GM21825 (cell line): ENCODE data around the gene PAPPA.

Experiments used
- ATAC-seq: cut with Tn5 transposase; IDR thresholded peaks from one replicate; pipeline ENCODE4 v1.9.1; 2021; ENCODE audit warnings: mild to moderate bottlenecking, moderate library complexity; ENCODE audit not compliant: unreplicated experiment

The PAPPA gene

DNA sequence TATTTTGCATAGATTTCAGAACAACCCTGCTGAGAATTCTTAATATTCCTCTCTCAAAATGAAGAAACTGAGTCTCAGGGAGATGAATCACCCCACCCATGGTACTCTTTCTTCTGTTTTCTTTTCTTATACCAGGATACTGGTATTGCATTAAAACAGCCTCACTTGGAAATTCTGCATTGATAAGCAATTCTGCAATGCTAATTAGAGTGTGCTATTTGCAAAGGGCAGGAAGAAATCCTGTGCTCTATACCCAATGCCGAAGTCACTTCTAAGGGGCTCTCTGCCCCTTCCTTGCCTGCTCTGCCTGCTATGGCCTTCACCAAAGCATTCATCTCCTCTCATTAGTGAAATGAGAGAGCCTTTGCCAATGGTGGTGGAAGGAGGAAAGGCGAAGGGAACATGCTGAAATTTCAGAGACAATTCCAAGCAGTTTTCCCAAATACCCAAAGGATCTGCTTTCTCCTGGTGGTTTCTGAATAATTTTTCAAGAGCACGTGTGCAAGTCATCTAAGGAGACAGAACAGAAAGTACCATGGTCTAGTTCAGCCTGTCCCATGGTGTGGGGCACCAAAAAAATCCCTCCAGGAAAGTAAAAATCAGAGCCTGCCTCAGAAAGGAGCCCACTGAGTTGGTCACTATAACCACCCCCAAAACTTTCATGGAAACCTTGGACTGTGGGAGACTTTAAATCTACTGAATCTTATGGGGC is 156.5 kb downstream of the PAPPA start:
- ATAC-seq, result no peak

- ATAC-seq, result no peak
Measured at GRCh38 chr9:116312221-116312620, 158.6 kb downstream of the PAPPA start.

GRCh38 chr9:116313638-116314037 is 160.0 kb downstream of the PAPPA start:
- ATAC-seq, result no peak

GRCh38 chr9:116316246-116316645 is 162.7 kb downstream of the PAPPA start:
- no peak for ATAC-seq

DNA sequence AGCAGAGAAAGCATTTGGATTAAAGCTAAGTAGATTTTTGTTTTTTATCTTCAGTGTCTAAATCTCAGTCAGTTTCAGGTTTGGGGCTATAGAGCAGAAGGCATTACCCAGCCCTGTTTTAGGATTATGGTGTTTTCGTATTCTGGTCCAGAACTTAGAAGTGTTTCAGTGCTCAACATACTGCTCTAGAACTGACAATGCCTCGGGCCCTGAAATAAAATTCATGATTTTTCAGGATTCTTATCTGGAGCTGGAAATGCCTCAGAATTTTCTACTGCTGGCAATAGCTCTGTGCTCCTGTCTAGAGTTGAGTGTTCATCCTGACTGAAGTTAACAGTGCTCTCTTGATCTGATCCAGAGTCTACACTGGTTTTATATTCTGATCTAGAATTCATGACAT is 163.9 kb downstream of the PAPPA start:
- ATAC-seq, result no peak

DNA sequence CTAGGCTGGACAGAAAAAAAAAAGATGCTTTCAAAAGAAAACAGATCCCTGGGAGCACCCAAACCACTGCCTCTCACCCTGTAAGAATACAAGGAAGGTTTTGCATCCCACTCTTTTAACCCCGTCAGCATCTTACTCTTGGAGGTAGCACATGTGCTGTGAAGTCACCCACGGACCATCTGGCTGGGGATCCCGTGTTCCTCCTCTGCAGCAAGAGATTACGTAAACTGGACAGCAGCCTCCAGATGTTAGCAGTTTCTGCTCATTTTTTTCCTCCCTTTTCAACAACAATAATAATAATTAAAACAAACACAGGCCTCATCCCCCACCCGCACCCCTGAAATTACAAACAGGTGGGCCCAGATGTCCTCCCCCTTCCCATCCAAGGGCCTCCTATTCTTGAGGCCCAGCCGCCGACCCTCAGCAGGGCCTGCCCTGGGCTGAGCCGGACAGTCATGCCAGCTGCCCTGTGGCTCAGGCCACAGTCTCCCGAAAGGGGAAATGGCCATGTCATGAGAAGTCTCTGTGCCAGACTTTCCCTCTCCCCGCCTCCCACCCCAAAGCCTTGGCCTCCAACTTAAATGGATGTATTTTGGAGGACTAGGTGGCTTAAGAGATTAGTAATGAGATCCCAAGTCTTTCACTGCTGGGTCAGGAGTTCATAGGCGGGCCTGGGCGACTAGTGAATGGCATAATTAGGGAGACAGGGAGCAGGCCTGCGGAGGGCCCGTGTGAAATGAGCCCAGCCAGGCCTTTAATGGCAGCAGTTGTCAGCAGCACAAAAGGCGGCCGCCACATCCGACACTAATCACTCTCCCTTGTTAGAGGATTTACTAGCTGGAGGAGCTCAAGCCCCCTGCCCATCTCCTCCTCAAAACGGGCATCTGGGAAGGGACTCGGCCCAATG is 165.1 kb downstream of the PAPPA start:
- ATAC-seq, result no peak

GRCh38 chr9:116319480-116319879 is 165.9 kb downstream of the PAPPA start:
- ATAC-seq, result no peak

DNA sequence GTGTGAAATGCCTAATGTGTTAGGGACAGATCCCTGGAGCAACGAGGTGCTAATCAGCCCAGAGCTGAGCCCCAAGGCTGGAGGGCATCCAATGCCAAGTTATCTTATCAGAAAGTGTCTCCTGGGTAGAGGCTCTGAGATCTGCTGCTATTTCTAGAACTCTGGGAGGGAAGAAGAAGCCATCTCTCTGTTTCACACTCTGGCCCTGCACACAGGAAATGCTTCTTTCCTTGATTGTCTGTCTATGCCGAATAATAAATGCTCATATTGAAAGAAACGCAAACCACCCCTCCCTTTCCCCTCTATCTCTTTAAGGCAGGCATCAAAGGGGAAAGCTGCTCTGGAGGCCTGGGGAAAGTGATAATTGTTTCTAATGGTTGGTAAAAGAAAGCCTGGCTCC is 166.7 kb downstream of the PAPPA start:
- no peak for ATAC-seq

- ATAC-seq, result no peak
Measured at GRCh38 chr9:116322521-116322920, 168.9 kb downstream of the PAPPA start.

- ATAC-seq, result no peak
Measured at GRCh38 chr9:116323012-116323411, 169.4 kb downstream of the PAPPA start.

- ATAC-seq, result no peak
Measured at GRCh38 chr9:116323571-116323970, 170.0 kb downstream of the PAPPA start.

- no peak for ATAC-seq
Measured at GRCh38 chr9:116325924-116326323, 172.3 kb downstream of the PAPPA start.

- ATAC-seq, result no peak
Measured at GRCh38 chr9:116327701-116328405, 174.3 kb downstream of the PAPPA start.

GRCh38 chr9:116329470-116329869 is 175.9 kb downstream of the PAPPA start:
- no peak for ATAC-seq

- no peak for ATAC-seq
Measured at GRCh38 chr9:116331241-116331640, 177.7 kb downstream of the PAPPA start.

DNA sequence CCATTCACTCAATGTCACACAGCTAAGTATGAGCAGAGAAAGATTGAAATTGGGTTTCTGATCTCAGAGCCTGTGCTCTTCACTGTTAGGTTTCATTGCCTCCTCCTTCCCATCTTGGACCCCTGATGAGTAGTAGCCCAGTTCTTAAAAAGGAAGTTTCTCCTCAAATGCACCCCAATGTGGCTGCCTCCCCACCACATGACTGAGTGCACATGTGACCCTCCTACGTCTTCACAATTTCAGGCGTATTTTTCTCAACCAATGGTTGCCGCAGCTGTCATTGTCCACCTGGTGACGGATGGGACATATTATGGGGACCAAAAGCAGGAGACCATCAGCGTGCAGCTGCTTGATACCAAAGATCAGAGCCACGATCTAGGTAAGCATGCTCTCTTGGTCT is 178.5 kb downstream of the PAPPA start:
- ATAC-seq, result no peak

DNA sequence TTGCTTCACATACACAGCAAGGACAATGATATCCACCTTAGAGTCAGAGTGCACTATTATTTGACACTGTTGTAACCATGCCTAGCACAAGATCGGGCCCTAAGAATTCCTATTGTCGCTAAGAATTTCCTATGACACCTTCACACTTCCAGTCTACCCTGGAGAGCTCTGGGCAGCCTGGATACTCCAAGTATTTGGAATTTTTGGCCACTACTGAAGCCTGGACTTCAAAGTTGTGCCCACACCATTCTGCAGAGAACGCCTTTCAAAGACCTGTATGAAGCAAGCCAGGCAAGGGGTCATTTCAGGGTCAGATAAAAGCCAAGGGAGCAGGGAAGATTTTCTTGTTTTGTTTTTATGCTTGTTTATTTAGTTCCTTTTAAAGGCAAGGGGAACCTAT is 179.7 kb downstream of the PAPPA start:
- no peak for ATAC-seq

- ATAC-seq, result no peak
Measured at GRCh38 chr9:116334546-116335150, 181.1 kb downstream of the PAPPA start.

GRCh38 chr9:116335392-116335791 is 181.8 kb downstream of the PAPPA start:
- ATAC-seq, result no peak

DNA sequence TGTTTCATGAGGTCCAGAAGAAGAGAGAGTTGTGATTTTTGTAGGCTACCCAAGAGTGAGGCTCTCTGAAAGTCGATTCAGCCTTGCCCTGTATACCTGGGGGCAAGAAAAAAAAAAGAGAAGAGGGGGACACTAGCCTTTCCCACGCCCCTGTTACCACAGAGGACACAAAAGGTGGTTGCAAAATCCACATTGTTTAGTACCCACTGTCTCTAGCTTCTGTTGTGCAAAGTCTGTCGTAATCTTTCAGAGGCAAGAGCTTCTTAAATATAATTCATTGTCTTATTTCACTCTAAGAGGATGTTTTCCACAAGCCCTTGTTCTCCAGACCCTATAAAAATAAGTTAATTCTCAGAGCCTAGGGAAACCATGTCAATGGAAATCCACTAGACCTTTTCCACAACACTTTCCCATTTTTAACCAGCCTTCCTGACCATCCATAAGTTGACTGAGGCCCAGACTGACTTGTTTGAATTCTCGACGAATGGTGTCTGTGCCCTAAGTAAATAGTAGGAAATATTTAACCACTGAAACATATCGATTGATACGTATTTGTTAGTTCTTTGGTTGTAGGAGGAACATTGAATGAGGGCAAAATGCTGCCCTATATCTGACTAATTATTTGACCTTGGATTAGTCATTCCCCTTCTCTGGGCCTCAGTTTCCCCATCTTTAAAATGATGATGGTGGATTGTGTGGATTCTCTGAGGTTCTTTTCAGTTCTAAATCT is 182.7 kb downstream of the PAPPA start:
- ATAC-seq, result no peak
